OCI-LY3 (cell line): ENCODE data around the gene PLEKHA7.
"Not testable (repeated sequence)": the region's sequence is repeated elsewhere in the genome, so short reads cannot be mapped to it uniquely, and the experiment has no call there.

ENCODE experiments used
- EZH2phosphoT487 ChIP-seq: fragments of 200-600 bp; shearing (Covaris generic); IDR thresholded peaks from 2 replicates; pipeline ENCODE4 v1.6.1; 2018; ENCODE audit warnings: antibody characterized with exemption, mixed run types, low read depth
- TF ChIP-seq, protein P1 (sequence below): fragments of 200-600, 300-600 bp; sonication (generic); IDR thresholded peaks from 2 replicates; pipeline ENCODE4 v1.5.1; 2014; ENCODE audit warnings: antibody characterized with exemption, low read length, low read depth

- TF ChIP-seq, protein P1, sequence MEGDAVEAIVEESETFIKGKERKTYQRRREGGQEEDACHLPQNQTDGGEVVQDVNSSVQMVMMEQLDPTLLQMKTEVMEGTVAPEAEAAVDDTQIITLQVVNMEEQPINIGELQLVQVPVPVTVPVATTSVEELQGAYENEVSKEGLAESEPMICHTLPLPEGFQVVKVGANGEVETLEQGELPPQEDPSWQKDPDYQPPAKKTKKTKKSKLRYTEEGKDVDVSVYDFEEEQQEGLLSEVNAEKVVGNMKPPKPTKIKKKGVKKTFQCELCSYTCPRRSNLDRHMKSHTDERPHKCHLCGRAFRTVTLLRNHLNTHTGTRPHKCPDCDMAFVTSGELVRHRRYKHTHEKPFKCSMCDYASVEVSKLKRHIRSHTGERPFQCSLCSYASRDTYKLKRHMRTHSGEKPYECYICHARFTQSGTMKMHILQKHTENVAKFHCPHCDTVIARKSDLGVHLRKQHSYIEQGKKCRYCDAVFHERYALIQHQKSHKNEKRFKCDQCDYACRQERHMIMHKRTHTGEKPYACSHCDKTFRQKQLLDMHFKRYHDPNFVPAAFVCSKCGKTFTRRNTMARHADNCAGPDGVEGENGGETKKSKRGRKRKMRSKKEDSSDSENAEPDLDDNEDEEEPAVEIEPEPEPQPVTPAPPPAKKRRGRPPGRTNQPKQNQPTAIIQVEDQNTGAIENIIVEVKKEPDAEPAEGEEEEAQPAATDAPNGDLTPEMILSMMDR: not testable (repeated sequence)
- not testable (repeated sequence) for TF ChIP-seq EZH2phosphoT487
These were observed 36.9 kb upstream of the PLEKHA7 start for GRCh38 chr11:17051146-17051545.
